Rectal smooth muscle tissue (tissue), 1 donor: ENCODE results near the gene SEC23B.

ENCODE experiments used
- H3K27ac ChIP-seq: one replicate; pipeline ENCODE4 v1.7.0; 2013; ENCODE audit warnings: low read depth, low read length, inconsistent platforms
- H3K27me3 ChIP-seq: one replicate; pipeline ENCODE4 v1.7.0; 2013; ENCODE audit warnings: low read length; ENCODE audit not compliant: control insufficient read depth, insufficient read depth
- H3K36me3 ChIP-seq: one replicate; pipeline ENCODE4 v1.7.0; 2013; ENCODE audit warnings: low read length; ENCODE audit not compliant: control insufficient read depth, insufficient read depth
- H3K4me1 ChIP-seq: one replicate; pipeline ENCODE4 v1.7.0; 2013; ENCODE audit warnings: low read length; ENCODE audit not compliant: control insufficient read depth, insufficient read depth
- H3K4me3 ChIP-seq: one replicate; pipeline ENCODE4 v1.7.0; 2013; ENCODE audit warnings: low read length
- H3K9ac ChIP-seq: one replicate; pipeline ENCODE4 v1.7.0; 2013; ENCODE audit warnings: low read length

The SEC23B gene

DNA sequence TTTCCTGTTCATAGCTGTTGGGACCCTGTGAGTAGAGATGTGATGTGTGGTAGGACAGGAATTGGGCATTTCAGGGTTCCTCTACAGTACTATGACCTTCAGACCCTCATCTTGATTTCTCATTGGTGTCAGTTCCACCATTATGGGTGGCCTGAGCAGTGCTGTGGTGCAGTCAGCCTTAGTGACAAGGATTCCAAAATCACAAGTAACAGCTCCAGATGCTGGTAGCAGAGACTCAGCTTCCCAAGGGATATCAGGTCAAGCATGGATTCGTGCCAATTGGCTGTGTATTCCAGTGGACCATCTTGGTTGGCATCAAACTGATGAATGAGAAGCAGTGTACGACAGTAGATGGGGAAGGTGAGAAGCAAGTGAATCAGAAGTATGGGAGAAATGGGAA is 63.3 kb downstream of the SEC23B start:
- no peak overlapping the region for H3K27ac ChIP-seq
- no peaks in the 10 kb centered on the region for H3K27me3 ChIP-seq
- H3K4me1 ChIP-seq = peaks cover 4% of the 10 kb centered on the region
- no peak overlapping the region for H3K4me3 ChIP-seq
- peaks cover 5% of the 10 kb centered on the region for H3K36me3 ChIP-seq
- H3K9ac ChIP-seq = no peak overlapping the region

DNA sequence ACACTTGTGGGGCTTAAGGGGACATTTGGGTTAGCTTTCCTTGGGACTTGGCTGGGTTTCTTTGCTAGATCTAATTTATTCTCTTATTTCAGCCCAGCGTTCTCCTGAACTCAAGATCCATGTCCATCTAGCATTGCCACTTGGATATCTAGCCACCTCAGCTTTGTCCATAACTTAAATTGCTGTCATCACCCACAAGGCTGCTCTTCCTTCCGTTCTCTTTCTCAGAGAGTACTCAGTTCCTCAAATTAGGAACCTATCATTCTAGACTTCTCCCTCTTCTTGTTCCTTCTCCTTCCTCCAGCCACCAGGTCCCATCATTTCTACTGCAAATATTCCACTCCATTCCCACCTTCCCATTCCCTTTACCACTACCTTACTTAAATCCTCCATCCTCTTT is 63.8 kb downstream of the SEC23B start:
- no peak overlapping the region for H3K9ac ChIP-seq
- no peaks in the 10 kb centered on the region for H3K27me3 ChIP-seq
- peaks cover 4% of the 10 kb centered on the region for H3K4me1 ChIP-seq
- H3K27ac ChIP-seq = no peak overlapping the region
- H3K4me3 ChIP-seq = no peak overlapping the region
- peaks cover 5% of the 10 kb centered on the region for H3K36me3 ChIP-seq

DNA sequence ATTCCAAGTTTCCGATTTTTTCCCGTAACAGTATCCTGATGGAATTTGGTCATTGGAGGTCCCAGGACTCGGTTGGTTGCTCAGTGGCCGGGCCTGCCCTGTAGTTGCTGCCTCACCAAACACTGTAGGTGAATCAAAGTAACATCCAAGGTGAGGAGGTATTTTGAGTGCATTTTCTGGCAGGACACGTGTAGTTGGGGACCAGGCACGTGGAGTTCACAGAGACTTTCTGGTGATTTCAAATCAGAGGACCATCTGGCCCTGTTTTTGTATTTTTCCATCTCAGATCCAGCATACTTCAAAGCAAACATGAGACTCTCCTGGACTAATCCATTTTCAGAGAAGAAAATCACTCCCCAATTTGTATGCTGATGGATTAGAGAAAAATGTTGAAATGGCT is 70.2 kb downstream of the SEC23B start:
- Histone ChIP-seq H3K4me3 (no peak overlapping the region), H3K36me3 (no peaks in the 10 kb centered on the region), H3K27ac (no peak overlapping the region), H3K9ac (no peak overlapping the region), H3K4me1 (no peaks in the 10 kb centered on the region), H3K27me3 (no peaks in the 10 kb centered on the region)

DNA sequence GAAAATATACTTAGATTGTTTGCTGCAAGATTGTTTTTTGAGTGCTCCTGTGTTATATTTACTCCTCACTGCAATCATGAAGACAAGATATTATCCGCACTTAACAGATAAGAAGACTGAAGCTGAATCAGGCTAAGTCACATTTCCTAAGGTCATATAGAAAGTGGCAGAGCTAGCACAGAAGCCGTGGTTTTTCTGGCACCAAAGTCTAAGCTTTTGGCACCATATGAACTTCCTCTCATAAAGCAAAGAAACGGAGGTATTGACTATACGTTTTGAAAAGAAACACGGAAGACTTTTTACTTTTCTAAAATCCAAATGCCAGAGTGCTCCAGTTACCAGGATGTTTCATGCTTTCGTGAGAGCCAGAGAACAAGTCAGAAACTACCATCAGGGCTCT is 70.8 kb downstream of the SEC23B start:
- no peaks in the 10 kb centered on the region for H3K36me3 ChIP-seq
- H3K4me1 ChIP-seq = no peaks in the 10 kb centered on the region
- H3K27ac ChIP-seq = no peak overlapping the region
- no peaks in the 10 kb centered on the region for H3K27me3 ChIP-seq
- H3K4me3 ChIP-seq = no peak overlapping the region
- H3K9ac ChIP-seq = no peak overlapping the region

DNA sequence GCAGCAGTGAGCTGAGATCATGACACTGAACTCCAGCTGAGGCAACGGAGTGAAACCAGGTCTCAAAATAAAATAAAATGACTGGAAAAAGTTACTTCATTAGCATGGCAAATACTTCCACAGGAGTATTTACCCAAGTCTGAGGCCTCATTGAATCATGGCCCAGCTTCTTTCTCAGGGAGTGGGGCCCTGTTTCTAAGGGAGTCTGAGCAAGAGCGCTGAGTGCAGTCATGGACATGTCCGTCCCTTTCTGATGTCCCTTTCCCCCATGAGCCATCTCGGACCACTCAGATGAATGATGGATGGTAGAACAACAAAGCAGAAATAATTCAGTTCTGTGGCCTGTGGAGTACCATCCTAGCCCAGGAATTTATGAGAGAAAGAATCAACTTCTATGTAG is 72.3 kb downstream of the SEC23B start:
- Histone ChIP-seq H3K27ac (no peak overlapping the region), H3K9ac (no peak overlapping the region), H3K27me3 (no peaks in the 10 kb centered on the region), H3K4me1 (no peaks in the 10 kb centered on the region), H3K36me3 (no peaks in the 10 kb centered on the region), H3K4me3 (no peak overlapping the region)

DNA sequence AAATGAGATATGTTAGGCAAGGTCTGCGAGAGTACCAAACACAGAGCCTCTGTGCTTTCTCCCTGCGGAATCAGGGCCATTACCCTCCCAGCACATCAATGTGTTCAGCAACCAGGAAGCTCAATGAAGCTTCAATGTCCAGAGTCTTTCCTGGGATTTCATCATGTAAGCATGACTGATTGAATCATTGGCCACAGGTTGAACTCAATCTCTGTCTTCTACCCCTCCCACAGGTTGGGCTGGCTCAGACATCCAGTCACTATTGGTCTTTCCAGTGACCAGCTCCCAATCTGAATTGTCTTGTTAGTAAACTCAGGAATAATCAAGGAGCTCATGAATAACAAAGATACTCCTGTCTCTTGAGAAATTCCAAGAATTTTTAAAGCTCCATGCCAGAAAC is 77.4 kb downstream of the SEC23B start:
- H3K4me1 ChIP-seq = no peaks in the 10 kb centered on the region
- no peak overlapping the region for H3K9ac ChIP-seq
- H3K4me3 ChIP-seq = no peak overlapping the region
- no peaks in the 10 kb centered on the region for H3K36me3 ChIP-seq
- H3K27me3 ChIP-seq = no peaks in the 10 kb centered on the region
- no peak overlapping the region for H3K27ac ChIP-seq

DNA sequence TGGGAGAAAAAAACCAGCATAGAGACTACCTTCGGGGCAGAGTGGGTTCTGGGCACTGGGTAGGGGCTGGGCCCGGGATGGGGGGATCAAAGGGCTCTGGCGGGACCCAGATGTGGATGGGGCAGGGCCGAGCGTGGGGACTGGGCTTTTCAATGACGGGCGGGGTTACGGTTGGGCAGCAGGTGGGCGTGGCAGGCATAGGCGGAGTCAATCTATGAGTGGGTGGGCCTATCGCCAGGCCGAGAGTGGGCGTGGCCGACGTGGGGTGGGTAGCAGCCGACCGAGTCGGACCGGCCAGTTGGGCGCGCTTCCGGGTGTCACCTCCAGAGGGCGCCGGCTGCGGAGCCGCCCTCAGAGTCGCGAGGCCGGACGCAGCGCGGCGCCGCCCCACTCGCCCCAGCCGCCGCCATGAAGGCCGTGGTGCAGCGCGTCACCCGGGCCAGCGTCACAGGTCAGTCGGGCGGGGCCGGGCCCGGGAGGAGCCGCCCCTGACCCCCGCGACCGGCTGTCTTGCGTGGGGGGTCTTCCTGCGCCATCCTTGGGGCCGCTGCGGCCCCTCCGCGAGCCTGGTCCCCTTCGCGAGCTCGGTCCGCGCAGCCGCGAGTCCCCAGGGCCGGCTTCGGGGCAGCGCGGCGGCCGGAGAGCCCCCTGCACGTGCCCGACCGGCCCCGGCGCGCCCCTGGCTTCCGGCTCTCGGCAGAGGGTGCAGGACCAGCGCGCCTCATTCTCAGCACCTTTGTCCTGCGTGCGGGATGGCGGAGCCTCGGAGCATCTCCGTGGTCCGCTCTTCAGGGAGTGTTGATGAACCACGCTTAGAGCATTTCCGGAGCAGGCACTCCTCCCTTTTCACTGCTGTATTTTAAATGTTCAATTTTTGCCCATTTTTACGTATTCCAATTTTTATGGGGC is 80.2 kb downstream of the SEC23B start, which contains the start of gene DTD1:
Gene DTD1 (plus strand): TSS at position 390 of the 909 bp plus-strand sequence. CDS start 19 bp downstream, at position 409.
- Histone ChIP-seq H3K4me1 (no peaks in the 10 kb centered on the region), H3K4me3 (peak within 1 kb of the TSS; percentile 91), H3K36me3 (no peaks in the 10 kb centered on the region), H3K9ac (peak within 1 kb of the TSS; percentile 40), H3K27ac (peak within 1 kb of the TSS; percentile 58), H3K27me3 (no peaks in the 10 kb centered on the region)

DNA sequence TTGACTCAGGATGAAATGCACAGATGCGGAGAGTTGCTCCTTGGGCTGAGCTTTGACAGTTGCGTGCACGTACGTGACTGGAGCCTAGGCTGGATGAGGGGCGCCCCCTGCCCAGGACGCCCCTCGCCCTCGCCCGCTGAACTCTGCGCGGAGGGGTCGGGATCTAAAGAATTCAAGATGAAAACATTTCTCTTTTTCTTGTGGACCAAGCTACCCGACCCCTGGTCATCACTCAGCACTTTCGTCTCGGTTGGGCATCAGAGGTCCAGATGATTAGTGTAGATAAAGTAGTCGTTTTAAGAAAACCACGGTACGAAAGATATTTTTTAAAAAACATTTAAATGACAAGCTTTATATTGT is 80.8 kb downstream of the SEC23B start:
- Histone ChIP-seq H3K36me3 (no peaks in the 10 kb centered on the region), H3K4me1 (no peaks in the 10 kb centered on the region), H3K27me3 (no peaks in the 10 kb centered on the region), H3K9ac (peak overlapping the region; percentile 40), H3K27ac (peak overlapping the region; percentile 58), H3K4me3 (peak overlapping the region; percentile 91)

DNA sequence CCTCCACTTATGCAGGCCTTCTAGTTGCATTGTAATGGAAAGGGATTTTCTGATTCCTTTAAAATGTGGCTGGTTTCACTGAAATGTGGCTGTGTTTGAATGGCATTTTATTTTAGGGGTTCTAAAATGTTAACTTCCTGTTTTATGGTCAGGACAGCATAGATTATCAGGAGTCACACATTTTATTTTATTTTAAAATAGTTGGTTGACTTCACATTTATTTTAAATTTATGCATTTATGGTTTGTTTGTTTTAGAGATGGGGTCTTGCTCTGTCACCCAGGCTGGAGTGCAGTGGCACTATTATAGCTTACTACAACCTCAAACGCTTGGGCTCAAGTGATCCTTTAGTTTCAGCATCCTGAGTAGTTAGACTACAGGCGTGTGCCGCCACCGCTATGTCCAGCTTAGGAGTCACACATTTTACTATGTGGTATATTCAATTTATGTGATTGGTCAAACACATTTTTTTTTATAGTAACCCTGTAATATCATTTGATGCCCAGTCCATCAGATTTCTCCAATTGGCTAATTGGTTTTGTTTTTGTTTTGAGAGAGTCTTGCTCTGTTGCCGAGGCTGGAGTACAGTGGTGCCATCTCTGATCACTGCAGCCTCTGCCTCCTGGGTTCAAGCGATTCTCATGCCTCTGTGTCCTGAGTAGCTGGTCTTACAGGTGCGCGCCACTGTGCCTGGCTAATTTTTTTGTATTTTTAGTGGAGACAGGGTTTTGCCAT is 82.4 kb downstream of the SEC23B start:
- Histone ChIP-seq H3K36me3 (peaks cover 2% of the 10 kb centered on the region), H3K27ac (no peak overlapping the region), H3K4me1 (no peaks in the 10 kb centered on the region), H3K9ac (no peak overlapping the region), H3K27me3 (no peaks in the 10 kb centered on the region), H3K4me3 (no peak overlapping the region)

DNA sequence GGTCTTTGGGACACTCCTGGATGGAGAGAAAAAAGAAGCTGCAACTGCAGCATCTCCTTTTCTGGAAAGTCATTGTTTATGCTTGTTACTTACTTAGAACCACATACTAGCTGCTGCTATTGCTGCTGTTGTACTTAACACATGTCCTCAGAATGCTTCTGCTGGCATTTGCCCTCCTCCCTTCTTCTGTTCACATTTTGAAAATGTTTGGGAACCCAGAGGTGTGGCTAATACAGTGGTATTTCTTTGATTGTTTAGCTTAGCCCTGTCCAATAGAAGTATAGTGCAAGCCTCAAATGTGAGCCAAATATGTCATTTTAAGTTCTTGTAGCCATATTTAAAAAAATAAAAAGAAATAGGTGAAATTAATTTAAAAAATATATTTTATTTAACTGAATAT is 88.5 kb downstream of the SEC23B start:
- H3K4me3 ChIP-seq = no peak overlapping the region
- H3K36me3 ChIP-seq = peaks cover 2% of the 10 kb centered on the region
- H3K4me1 ChIP-seq = no peaks in the 10 kb centered on the region
- H3K9ac ChIP-seq = no peak overlapping the region
- H3K27ac ChIP-seq = no peak overlapping the region
- H3K27me3 ChIP-seq = no peaks in the 10 kb centered on the region

DNA sequence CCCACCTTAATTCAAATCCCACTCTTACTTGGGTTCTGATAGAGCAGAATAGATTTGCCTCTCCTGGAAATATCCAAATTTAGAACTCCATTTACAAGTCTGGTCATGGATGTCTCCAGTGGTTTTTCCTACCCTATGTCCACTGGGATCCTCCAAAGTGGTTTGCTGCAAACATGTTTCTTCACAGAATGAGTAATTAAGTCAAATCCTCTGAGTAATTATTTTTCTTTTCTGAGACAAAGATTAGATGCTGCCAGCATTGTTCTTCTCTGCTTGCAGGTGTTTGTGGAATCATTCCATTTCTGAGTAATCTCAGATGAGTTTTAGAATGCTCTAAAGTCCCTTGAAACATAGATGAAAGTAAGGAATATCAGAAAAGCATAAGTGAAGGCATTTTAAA is 102.0 kb downstream of the SEC23B start:
- no peaks in the 10 kb centered on the region for H3K4me1 ChIP-seq
- no peaks in the 10 kb centered on the region for H3K36me3 ChIP-seq

More for the DNA sequence above, 102.0 kb downstream of the SEC23B start:
- Histone ChIP-seq H3K27me3 (no peaks in the 10 kb centered on the region), H3K27ac (no peak overlapping the region), H3K9ac (no peak overlapping the region), H3K4me3 (no peak overlapping the region)
